Measurements from ENCODE around the gene GABRR1. TPM values are rescaled to one million over a fixed set of nuclear protein-coding genes. Genes with fewer than 3 reads are reported as not detected.

The GABRR1 gene
- total RNA-seq, 2 donors from 2014 or later, result 0.24 TPM; not detected in 1

- Histone ChIP-seq H3K9me3 (no peaks in the 10 kb centered on the region), H3K27ac (no peak overlapping the region), H3K27me3 (no peaks in the 10 kb centered on the region), H3K4me1 (no peaks in the 10 kb centered on the region), H3K36me3 (no peaks in the 10 kb centered on the region), H3K4me3 (no peak overlapping the region)
- TF ChIP-seq, protein P1, sequence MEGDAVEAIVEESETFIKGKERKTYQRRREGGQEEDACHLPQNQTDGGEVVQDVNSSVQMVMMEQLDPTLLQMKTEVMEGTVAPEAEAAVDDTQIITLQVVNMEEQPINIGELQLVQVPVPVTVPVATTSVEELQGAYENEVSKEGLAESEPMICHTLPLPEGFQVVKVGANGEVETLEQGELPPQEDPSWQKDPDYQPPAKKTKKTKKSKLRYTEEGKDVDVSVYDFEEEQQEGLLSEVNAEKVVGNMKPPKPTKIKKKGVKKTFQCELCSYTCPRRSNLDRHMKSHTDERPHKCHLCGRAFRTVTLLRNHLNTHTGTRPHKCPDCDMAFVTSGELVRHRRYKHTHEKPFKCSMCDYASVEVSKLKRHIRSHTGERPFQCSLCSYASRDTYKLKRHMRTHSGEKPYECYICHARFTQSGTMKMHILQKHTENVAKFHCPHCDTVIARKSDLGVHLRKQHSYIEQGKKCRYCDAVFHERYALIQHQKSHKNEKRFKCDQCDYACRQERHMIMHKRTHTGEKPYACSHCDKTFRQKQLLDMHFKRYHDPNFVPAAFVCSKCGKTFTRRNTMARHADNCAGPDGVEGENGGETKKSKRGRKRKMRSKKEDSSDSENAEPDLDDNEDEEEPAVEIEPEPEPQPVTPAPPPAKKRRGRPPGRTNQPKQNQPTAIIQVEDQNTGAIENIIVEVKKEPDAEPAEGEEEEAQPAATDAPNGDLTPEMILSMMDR (IDR thresholded peaks at IDR 0.05), result no peak
- DNase-seq (ENCODE audit: low spot score), result peak; percentile 23
Measured at GRCh38 chr6:89204096-89204495, 13.1 kb downstream of the GABRR1 start.

DNA sequence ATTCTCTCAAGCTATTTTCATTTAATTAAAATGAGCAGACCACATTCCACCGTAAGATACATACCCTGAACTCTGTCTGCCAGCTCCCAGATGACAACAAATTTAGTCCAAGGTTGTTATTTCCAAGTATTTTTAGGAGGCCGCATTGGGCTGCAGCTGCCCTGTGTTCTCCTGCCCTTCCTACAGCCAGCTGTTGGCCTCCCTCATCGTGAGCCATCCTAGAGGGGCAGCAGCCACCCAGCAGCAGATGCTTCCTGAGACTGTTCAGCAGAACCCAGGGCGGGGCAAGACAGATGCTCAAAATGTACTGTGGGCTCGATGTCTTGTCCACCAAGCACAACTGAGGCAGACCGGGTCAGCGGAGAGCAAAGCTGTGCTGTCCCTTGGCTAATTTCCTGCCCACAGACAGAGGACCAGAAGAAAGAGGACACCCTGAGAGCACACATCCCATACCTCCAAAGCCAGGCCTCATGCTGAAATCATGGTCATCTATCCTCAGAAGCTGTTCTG lies 16.4 kb downstream of the GABRR1 start:
- Histone ChIP-seq H3K4me3 (no peak overlapping the region), H3K4me1 (no peaks in the 10 kb centered on the region), H3K27me3 (no peaks in the 10 kb centered on the region), H3K36me3 (no peaks in the 10 kb centered on the region), H3K9me3 (peaks cover 0 to 6% of the 10 kb centered on the region in 2 donors), H3K27ac (no peak overlapping the region)
- TF ChIP-seq, protein P1 (IDR thresholded peaks at IDR 0.05), result no peak
- DNase-seq (ENCODE audit: low spot score), result peak; percentile 51

DNA sequence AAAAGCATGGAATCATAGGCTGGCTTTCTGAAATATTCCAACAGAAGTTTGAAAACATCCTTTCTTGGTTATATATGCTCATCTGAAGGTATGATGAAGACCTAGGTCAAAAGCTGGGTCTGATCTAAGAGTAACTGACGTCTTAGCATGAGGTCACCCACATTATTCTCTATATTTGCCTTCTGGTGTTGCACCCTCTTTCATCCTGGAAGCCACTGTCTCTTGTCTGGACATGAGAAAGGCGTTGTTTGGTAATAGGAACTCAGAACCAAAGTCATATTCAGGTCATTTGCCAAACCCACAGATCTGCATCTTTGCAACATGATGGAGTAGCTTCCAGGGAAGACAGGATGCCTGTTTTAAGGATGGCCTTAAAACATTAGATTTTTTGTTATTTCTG lies 17.6 kb downstream of the GABRR1 start:
- Histone ChIP-seq H3K36me3 (no peaks in the 10 kb centered on the region), H3K4me1 (no peaks in the 10 kb centered on the region), H3K9me3 (peaks cover 0 to 18% of the 10 kb centered on the region in 2 donors), H3K27ac (no peak overlapping the region), H3K4me3 (no peak overlapping the region), H3K27me3 (no peaks in the 10 kb centered on the region)
- TF ChIP-seq, protein P1 (IDR thresholded peaks at IDR 0.05), result no peak
- no peak for DNase-seq (ENCODE audit: low spot score)

- peaks cover 0 to 23% of the 10 kb centered on the region in 2 donors for H3K9me3 ChIP-seq
- no peak overlapping the region for H3K4me3 ChIP-seq
- TF ChIP-seq, protein P1 (IDR thresholded peaks at IDR 0.05), result no peak
- no peaks in the 10 kb centered on the region for H3K4me1 ChIP-seq
- no peaks in the 10 kb centered on the region for H3K36me3 ChIP-seq
- no peaks in the 10 kb centered on the region for H3K27me3 ChIP-seq
- no peak overlapping the region for H3K27ac ChIP-seq
- no peak for DNase-seq (ENCODE audit: low spot score)
Measured at GRCh38 chr6:89198235-89198634, 18.9 kb downstream of the GABRR1 start.

DNA sequence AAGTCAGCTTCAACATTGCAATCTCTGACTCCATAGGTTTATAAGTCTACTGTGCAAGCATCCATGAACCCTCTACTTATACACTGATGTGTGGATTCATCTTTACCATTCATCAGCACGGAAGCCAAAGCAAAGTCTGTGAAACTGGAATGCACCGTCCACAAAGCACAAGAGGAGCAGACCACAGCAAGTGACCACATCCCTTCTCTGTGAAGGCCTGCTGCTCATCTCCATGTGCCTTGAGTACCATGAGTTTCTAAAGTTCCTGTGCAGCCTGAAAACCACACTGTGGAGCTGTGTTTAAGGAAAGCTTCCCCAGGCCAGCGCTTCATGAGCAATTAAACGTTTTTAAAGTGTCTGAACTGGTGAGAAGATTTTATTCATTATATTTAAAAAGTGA lies 20.0 kb downstream of the GABRR1 start:
- Histone ChIP-seq H3K27ac (no peak overlapping the region), H3K4me3 (no peak overlapping the region), H3K36me3 (no peaks in the 10 kb centered on the region), H3K27me3 (no peaks in the 10 kb centered on the region), H3K9me3 (peaks cover 0 to 23% of the 10 kb centered on the region in 2 donors), H3K4me1 (no peaks in the 10 kb centered on the region)
- TF ChIP-seq, protein P1 (IDR thresholded peaks at IDR 0.05), result no peak
- DNase-seq (ENCODE audit: low spot score), result peak; percentile 9

GRCh38 chr6:89194559-89194958 lies 22.6 kb downstream of the GABRR1 start:
- H3K27ac ChIP-seq, result no peak overlapping the region
- TF ChIP-seq, protein P1 (IDR thresholded peaks at IDR 0.05), result no peak
- no peaks in the 10 kb centered on the region for H3K36me3 ChIP-seq
- no peak for DNase-seq (ENCODE audit: low spot score)
- no peaks in the 10 kb centered on the region for H3K27me3 ChIP-seq
- H3K4me3 ChIP-seq, result no peak overlapping the region
- H3K4me1 ChIP-seq, result no peaks in the 10 kb centered on the region
- peaks cover 0 to 23% of the 10 kb centered on the region in 2 donors for H3K9me3 ChIP-seq
